ENCODE data around the gene FBXO24.

- no peak for TF ChIP-seq POLR2A (IDR thresholded peaks at IDR 0.05)
- TF ChIP-seq, protein P1, sequence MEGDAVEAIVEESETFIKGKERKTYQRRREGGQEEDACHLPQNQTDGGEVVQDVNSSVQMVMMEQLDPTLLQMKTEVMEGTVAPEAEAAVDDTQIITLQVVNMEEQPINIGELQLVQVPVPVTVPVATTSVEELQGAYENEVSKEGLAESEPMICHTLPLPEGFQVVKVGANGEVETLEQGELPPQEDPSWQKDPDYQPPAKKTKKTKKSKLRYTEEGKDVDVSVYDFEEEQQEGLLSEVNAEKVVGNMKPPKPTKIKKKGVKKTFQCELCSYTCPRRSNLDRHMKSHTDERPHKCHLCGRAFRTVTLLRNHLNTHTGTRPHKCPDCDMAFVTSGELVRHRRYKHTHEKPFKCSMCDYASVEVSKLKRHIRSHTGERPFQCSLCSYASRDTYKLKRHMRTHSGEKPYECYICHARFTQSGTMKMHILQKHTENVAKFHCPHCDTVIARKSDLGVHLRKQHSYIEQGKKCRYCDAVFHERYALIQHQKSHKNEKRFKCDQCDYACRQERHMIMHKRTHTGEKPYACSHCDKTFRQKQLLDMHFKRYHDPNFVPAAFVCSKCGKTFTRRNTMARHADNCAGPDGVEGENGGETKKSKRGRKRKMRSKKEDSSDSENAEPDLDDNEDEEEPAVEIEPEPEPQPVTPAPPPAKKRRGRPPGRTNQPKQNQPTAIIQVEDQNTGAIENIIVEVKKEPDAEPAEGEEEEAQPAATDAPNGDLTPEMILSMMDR (IDR thresholded peaks at IDR 0.05) = no peak
These were observed 19.1 kb downstream of the FBXO24 start for GRCh38 chr7:100604976-100605911.

All from stomach (tissue), 4 donors.